ENCODE measurements around the gene VARS2. TPM values are rescaled to one million over a fixed set of nuclear protein-coding genes. Genes with fewer than 3 reads are reported as not detected.

VARS2 gene
- total RNA-seq, 1 experiment from 2014 or later: 39.8 TPM

DNA sequence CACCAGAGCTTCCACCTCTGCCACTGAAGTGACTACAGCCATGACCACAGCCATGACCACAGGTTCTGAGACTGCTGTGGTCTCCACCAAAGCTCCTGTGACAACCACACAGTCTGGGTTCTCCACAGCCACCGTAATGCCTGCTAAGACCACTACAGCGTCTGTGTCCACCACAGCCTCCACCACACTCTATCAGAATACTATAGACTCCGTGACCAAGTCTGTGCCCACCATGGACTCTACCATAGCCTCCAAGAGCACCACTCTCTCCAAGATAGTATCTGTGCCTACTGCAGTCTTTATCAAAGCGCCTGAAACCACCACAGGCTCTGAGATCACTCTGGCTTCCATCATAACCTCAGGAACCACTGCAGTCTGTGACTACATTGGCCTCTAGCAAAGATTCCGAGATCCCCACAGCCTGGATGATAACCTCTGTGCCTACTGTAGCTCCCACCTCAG is 51.1 kb downstream of the VARS2 start:
- Histone ChIP-seq H4K20me1 (ENCODE audit: insufficient read depth) (no peaks in the 10 kb centered on the region), H3K27ac (ENCODE audit: low read depth, low read length) (no peak overlapping the region), H3K9me3 (ENCODE audit: control insufficient read depth in 1 of 2, insufficient read depth in 1 of 2, low read depth in 1 of 2, low read length in 2 of 2) (no peaks in the 10 kb centered on the region), H3K4me2 (ENCODE audit: low read length) (no peak overlapping the region), H3K4me1 (ENCODE audit: control insufficient read depth in 1 of 2, insufficient read depth in 2 of 2, low read length in 2 of 2) (no peaks in the 10 kb centered on the region; a peak in 1 of 4 replicates), H3K27me3 (ENCODE audit: insufficient read depth, low read length) (no peaks in the 10 kb centered on the region), H3K9ac (ENCODE audit: low read length) (no peak overlapping the region), H3K9me2 (ENCODE audit: insufficient read depth) (no peaks in the 10 kb centered on the region), H3K36me3 (ENCODE audit: control insufficient read depth in 1 of 2, insufficient read depth in 2 of 2, low read length in 2 of 2) (no peaks in the 10 kb centered on the region), H3K79me2 (ENCODE audit: insufficient read depth, low read length) (no peaks in the 10 kb centered on the region), H2AFZ (ENCODE audit: low read depth, low read length, poor library complexity, severe bottlenecking) (no peak overlapping the region), H3K4me3 (replicated peaks in 1 of 2; ENCODE audit: low read depth in 1 of 2, low read length in 2 of 2) (no peak overlapping the region)
- ChIA-PET POLR2A (no interaction called here), RAD21 (ENCODE audit: low non-redundant PET in 1 of 2, low total read pairs in 2 of 2, uncharacterized antibody in 2 of 2, unreplicated experiment in 2 of 2) (no interaction called here), CTCF (no interaction called here)
- TF ChIP-seq SRF (IDR thresholded peaks at IDR 0.05; ENCODE audit: low read depth) (no peak), SP1 (IDR thresholded peaks at IDR 0.05; ENCODE audit: low read depth) (no peak), TCF7L2 (IDR thresholded peaks at IDR 0.05; ENCODE audit: borderline replicate concordance, extremely low read depth, insufficient read depth, insufficient read length) (no peak), ZFX (IDR thresholded peaks at IDR 0.05) (no peak), ELF1 (IDR thresholded peaks at IDR 0.05; ENCODE audit: borderline replicate concordance, low read depth) (no peak), CBX3 (IDR thresholded peaks at IDR 0.05; ENCODE audit: low read depth) (no peak), YY1 (IDR thresholded peaks at IDR 0.05; ENCODE audit: extremely low read depth, insufficient replicate concordance, low read depth, low read length) (no peak)
- TF ChIP-seq, protein P1, sequence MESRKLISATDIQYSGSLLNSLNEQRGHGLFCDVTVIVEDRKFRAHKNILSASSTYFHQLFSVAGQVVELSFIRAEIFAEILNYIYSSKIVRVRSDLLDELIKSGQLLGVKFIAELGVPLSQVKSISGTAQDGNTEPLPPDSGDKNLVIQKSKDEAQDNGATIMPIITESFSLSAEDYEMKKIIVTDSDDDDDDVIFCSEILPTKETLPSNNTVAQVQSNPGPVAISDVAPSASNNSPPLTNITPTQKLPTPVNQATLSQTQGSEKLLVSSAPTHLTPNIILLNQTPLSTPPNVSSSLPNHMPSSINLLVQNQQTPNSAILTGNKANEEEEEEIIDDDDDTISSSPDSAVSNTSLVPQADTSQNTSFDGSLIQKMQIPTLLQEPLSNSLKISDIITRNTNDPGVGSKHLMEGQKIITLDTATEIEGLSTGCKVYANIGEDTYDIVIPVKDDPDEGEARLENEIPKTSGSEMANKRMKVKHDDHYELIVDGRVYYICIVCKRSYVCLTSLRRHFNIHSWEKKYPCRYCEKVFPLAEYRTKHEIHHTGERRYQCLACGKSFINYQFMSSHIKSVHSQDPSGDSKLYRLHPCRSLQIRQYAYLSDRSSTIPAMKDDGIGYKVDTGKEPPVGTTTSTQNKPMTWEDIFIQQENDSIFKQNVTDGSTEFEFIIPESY (IDR thresholded peaks at IDR 0.05; ENCODE audit: extremely low read depth, insufficient replicate concordance, low read length): no peak
- TF ChIP-seq, protein P2, sequence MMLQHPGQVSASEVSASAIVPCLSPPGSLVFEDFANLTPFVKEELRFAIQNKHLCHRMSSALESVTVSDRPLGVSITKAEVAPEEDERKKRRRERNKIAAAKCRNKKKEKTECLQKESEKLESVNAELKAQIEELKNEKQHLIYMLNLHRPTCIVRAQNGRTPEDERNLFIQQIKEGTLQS (IDR thresholded peaks at IDR 0.05): no peak
- ATAC-seq: no peak
- DNase-seq (ENCODE audit: low read depth, low spot score): no peak
- intact Hi-C loops (cut with micrococcal nuclease): no loop called here
- BruUV-seq (replicated peaks): no TSS peak
